ENCODE results near the gene KRABD2.
"Not testable (repeated sequence)": the region's sequence is repeated elsewhere in the genome, so short reads cannot be mapped to it uniquely, and the experiment has no call there.

The KRABD2 gene

GRCh38 chr17:8360260-8360659 lies 16.2 kb downstream of the KRABD2 start:
- no peak for DNase-seq

DNA sequence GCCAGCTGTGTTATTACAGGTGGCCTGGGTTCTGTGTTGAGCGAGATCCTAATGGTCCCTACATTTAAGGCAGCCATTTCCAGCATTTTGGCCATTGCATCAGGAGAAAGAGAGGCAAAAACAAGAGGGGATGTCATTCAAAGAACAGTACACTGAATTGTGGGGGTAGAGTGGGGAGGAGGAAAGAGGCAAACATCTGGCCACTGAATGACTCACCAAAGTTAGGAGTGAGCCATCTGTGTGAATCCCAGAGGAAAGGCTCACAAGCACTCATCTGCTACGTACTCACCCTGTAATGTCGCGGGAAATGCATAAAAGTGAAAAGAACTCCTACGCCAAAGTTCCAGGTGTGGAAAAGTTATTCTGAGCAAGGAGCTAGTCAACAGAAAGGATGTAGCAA lies 16.7 kb downstream of the KRABD2 start:
- DNase-seq = no peak

DNA sequence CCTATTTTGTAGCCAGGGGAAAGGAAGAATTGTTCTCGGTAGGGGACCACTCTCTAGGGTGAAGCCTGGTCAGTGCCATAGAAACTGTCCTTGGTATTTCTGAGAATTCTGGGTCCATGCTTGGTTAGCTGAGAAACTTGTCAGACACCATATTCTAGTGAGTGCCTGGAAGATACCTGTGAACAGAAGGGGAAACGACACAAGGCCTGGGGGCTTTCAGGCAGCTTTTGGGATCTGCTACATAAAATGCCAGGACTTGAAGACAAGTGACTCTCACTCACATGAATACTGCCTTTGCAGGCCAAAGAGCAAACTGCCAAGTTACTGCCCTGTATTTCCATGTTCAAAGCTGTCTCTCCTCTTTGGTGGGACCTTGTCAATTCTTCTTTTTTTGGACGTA lies 18.6 kb downstream of the KRABD2 start:
- no peak for DNase-seq

DNA sequence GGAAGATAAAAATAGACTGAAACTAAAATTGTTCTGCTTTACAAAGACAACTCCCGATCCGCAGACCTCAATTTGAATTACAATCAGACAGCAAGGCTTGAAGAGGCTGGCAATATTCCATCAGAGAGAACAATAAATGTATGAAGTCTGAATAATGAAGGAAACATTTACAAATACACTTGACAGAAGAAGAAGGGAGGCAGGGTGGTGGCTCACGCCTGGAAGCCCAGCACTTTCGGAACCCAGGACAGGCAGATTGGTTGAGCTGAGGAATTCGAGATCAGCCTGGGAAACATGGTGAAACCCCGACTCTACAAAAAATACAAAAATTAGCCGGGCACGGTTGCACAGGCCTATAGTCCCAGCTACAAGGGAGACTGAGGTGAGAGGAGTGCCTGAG lies 22.3 kb downstream of the KRABD2 start:
- no peak for DNase-seq

- DNase-seq = no peak
Measured at GRCh38 chr17:8353736-8354135, 22.8 kb downstream of the KRABD2 start.

DNA sequence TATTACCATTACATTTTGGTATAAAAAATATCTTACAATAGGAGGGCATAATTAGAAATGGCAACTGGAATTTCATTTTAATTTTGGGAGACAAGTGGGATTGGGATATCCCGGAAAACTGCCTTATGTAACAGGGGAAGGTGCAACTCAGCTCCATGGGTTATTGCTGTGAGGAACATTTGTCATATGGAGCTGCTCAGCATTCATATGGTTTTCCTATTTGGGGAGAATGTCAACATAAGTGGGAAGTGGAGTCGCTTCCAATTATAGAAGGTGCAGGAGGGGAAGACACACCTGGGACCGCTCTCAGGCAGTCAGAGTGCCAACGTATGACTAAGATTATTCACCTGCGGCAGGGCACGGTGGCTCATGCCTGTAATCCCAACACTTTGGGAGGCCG lies 26.2 kb downstream of the KRABD2 start:
- no peak for DNase-seq

- not testable (repeated sequence) for DNase-seq
Measured at GRCh38 chr17:8347001-8347400, 29.5 kb downstream of the KRABD2 start.

GRCh38 chr17:8345951-8346665 lies 30.4 kb downstream of the KRABD2 start:
- no peak for DNase-seq

DNA sequence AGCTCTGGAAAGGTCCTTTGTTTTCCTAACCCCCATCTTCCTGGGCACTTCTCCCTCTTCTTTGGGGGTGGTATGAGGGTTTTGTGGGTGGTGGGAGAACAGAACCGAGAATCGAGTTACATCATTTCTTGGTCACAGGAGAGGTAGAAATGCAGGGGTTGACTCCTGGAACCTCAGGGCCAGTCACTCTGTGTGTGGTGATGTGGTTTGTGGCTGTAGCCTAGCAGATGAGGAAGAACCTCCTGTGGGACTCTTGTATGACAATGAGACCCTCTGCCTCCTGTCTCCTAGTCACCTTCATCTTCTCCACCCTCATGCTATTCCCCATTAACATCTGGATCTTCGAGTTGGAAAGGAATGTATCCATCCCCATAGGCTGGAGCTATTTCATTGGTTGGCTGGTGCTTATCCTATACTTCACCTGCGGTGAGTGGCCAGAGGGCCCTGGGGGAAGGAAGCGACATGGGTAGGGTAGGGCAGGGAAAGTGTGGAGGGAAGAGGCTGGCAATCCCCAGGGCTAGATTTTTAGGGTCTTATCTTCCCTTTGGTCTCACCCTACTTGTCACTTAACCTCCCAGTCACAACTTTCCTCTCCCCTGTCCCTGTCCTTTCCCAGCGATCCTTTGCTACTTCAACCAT lies 31.3 kb downstream of the KRABD2 start:
- no peak for DNase-seq

DNA sequence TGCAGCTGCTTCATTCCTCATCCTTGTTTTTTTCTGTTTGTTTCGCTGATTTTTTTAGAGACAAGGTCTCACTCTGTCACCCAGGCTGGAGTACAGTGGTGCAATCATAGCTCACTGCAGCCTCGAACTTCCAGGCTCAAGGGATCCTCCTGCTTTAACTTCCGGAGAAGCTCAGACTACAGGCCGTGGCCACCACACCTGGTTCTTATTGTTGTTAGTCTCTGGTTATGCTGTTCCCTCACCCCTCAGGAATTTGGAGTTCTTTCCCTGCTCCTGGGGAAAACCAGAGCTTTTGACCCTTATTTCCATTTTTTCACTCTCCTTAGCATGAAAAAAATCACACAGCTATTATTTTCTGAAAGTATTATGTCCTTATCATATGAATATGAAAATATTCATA lies 35.0 kb downstream of the KRABD2 start:
- DNase-seq = no peak

DNA sequence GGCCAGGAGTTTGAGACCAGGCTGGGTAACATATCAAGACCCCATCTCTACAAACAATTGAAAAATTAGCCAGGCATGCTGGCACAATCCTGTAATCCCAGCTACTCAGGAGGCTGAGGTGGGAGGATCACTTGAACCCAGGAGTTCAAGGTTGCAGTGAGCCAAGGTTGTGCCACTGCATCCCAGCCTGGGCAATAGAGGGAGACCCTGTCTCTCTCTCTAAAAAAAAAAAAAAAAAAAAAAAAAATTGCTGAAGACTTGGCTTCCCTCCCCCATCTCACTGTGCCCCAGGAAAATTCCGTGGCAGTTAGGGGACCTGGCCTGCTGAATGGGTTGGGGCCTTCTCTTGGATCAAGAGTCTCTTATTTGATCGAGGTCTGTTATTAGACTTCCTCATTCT lies 37.0 kb downstream of the KRABD2 start, which contains the start of gene ODF4:
TSS of gene ODF4 (plus strand) at position 301 of the 400 bp plus-strand sequence. CDS start 212 bp downstream, outside the sequence.
- DNase-seq = no peak

DNA sequence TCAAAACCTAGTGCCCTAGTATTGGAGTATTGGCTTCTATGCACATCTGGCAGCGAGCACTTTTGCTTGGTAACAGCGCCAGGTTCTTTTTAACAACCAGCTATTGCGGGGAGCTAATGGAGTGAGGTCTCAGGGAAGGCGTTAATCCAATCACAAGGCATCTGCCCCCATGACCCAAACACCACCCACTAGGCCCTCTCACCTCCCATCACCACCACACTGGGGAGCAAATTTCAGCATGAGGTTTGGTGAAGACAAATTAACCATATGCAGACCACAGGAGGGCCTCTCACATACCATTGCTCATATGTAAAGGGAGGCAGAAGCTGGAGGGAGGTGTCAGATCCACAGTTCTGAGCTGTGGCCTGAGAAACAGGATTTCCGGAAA lies 37.8 kb downstream of the KRABD2 start:
- DNase-seq = no peak

- no peak for DNase-seq
Measured at GRCh38 chr17:8337802-8338752, 38.4 kb downstream of the KRABD2 start.

DNA sequence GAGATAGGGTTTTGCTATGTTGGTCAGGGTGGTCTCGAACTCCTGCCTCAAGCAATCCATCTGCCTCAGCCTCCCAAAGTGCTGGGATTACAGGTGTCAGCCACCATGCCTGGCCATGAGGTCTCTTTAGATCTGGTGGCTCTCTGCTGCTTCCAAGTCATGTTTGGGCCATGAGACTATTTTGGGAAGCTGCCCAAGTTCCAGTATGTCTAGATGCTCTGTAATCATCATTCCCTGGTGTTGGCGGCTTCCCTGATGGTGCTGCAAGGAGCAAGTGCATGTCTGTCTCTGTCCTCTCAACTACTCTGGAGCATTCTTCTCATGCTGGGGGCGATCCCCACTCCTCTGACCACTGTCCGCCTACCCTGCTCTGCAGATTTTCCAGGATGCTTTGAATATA lies 43.2 kb downstream of the KRABD2 start:
- no peak for DNase-seq

DNA sequence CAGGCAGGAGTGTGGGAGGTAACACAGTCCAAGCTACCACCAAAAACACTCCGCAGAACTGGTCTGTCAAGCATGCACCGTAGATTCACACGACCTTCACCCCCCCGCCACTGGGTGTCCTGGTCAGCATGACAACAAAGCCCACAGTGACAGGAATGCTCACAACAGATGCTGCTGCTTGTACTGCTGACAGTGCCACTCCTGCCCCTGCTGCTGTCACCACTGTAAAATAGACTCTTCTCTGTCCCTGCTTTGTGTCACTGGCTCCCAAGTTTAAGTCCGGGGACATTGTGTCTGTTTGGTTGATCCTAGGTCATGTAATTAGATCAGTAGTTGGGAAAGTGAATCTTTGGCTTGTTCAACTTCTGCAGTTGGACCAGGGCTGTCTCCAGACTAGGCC lies 43.8 kb downstream of the KRABD2 start:
- no peak for DNase-seq

- no peak for DNase-seq
Measured at GRCh38 chr17:8332128-8332527, 44.4 kb downstream of the KRABD2 start.

DNA sequence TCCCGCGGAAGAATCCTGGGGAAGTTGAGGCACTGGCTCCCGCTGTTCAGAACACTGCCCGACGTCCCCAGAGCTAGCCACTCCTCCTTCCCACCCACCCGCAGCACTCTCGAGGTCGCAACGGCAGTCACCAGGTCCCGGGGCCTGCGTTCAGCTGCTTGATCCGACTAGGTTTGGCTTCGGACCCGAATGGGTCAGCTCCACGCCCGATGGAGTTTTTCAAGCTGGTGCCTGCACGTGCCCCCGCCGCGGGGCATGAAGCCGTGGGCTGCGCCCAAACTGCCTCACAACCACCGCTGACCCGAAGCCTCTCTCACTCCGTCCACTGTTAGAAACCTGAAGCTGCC lies 49.2 kb downstream of the KRABD2 start:
- no peak for DNase-seq
